Effector CD4-positive, alpha-beta T cell (primary cell): ENCODE data around the gene PGM3.

Experiments used
- DNase-seq: peaks from one replicate; pipeline ENCODE4 v3.0.0-alpha.2; 2020

Gene PGM3

DNA sequence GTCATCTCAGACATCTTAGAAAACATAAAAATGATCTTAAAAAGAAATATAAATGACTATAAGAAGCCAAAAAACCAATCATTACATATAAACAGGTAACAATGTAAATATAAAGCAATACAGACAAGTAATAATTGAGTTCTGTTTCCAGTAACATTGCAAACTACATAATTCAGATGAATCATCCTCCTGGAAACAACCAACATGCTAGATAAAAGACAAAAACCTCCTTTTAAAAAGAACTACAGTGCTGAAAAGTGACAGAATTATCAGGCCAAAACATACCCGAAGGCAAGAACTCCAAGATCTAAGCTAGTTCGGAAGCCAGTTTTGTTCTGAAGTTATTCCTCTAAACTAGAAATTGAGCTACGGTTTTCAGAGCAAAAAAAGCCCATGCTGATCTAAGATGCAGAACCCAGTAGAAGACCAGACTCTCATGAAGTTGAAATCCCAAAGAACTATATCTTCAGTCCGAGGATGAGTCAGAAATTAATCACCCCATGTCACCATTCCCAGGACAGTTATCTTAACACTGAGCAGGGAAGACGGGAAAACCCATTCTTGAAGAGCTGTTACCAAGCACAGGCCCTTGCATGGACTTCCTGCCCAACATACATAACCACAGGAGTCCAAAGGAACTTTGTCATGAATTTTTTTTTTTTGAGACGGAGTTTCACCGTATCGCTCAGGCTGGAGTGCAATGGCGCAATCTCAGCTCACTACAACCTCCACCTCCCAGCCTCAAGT, 9.8 kb downstream of the PGM3 start:
- DNase-seq = no peak

DNA sequence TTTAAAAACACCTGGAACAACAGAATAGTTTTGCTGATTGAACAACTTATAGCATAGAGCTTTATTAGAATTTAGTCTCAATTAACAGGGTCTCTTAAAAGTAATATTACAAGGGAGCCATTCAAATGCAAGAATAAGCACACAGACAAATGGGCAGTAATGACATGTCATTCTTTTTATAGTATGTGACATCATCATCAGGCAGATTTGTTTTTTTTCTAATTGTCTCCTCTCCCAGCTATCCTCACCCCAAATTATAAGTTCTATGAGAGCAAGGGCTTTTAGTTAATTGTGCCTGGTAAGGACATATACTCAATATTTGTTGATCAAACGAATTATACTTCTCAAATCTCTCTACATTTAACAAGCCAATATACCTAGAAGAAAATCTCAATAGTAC, 11.0 kb downstream of the PGM3 start:
- no peak for DNase-seq

DNA sequence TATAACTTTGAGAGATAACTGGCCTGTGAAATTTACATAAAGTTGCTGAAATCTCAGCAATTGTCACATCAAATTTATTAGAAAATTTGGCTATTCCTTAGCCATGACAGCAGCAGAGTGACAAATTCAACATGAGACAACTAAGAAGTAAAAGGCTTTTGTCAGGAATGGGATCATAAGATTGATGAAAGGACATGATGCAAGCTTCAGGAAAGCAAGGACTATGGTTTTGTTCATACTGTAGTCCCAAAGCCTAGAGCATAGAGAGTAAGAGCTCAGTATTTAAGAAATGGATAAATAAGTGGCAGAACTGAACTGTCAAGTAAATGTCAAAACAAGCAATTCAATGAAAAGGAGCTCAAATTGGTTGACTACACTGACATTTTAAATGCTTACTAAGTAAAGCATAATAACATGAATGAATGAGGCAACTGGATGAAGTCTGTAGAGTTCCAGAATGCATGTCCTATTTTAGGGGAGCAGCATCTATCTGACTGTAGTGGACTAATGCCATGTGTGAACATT, 12.6 kb downstream of the PGM3 start:
- no peak for DNase-seq

DNA sequence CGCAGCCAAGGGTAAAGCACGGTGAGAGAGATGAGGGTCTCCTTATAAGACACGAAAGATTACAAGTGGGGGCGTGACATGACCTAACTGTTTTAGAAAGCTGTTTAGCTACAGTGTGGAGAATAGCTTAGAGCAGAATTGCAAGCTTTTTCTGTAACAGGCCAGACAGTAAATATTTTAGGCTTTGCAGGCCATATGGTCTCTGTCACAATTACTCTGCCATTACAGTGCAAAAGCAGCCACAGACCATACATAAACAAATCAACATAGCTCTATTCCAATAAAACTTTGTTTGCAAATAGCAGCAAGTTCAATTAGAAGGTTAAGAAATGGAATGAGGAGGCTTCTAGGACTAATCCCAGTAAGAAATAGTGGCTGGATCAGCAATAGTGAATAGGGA, 16.8 kb downstream of the PGM3 start:
- DNase-seq = no peak

DNA sequence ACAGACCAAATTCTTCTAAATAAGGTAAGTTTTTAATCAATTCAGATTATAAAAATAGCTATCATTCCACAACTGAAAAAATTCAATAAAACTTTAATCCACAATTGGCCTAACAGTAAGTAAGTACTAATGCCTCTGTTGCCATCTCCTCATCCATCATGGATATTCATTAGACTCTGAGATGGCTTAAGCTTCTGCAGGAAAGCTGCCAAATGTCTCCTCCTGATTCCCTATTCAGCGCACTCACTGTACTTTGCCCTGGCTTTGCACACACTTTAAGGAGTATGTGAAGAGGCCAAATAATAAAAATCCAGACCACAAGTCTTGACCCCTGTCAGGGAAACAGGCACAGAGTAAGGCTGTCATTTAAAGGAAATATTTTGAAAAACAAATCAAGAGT, 23.6 kb downstream of the PGM3 start:
- DNase-seq = no peak

DNA sequence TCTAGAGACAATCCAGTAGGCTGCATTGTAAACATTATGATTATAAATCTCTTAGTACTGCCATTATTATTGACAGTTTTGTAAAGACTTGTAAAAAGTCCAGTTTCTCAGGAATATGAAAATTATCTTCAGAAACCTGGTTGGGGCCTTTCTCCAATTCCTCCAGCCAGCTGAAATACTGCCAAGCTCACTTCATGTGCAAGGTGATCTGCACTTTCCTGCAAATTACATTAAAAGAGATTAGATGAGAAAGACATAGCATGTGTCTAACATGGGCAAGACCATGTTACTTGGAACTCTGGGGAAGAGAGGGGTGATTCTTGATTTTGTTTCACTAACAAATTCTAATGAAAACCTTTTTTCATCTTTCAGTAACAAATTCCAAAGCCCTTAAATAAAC, 24.0 kb downstream of the PGM3 start:
- DNase-seq = no peak

DNA sequence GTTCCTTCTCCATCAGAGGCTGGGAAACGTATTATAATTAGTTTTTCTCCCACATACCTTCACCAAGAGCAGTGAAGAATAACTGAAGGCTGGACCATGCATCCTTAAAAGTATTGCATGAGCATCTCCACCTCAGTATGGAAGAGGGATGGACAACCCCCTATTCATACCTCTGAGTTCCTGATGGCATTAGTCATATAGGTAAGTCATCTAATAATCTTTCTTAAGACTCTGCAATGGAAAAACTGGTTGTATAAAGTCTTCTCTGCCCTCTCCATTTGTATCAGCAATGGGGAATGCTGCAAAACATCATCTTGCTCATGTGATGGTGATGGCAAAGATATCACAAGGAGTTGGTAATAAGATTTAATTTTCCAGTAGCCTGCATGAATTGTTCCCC, 24.5 kb downstream of the PGM3 start:
- DNase-seq = no peak

DNA sequence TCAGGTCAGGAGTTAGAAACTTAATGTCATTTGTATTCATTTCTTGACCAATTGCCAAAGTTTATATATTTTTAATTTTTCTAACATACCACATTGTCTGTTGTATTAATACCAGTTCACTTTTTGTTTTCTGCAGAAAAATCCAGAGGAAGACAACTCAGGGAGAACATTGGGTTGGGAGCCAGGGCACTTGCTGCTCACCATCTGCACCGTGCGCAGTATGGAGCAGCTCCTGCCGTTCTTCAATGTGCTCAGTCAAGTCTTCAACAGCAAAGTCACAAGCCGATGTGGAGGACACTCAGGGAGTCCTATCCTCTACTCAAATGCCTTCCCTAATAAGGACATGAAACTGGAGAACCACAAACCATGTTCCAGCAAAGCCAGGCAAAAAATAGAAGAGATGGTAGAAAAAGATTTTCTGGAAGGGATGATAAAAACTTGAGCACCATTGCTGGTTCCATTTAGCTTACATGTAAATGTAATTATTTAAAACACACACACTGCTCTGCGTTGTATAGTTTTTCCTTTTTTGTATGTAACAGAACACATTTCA, 25.3 kb downstream of the PGM3 start:
- no peak for DNase-seq

DNA sequence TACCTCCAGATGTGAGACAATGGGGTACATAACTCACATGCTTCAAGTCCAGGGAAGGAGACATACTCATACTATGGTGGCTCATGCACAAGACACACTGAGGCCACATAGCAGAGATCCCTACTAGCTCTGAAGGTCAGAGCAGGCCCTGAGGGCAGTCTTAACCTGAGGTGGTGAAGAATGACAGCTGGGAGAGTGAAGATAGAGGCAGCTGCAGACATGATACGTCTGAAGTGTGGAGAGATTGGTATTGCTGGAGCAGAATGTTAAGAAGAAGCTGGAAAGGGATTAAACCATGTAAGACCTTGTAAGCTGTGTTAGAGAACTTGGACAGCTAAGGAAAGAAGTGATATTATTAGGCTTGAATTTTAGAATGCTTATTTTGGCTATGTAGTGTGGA, 32.9 kb downstream of the PGM3 start:
- DNase-seq = no peak

DNA sequence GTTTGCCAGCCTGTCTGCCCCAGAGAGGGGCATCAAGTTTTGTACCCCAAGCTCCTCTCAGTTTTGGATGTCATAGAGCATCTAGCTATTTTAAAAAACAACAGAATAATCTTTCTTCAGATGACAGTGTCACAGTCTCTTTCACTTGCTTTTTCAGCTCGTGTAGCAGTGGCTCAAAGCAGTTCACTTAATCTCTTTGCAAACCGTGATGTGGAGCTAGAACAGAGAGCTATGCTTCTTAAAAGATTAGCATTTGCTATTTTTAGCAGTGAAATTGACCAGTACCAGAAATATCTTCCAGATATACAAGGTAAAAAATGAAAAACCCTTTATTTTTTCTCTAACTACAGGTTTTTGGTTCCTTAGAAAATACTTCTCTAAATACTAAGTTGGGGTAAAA, 37.3 kb downstream of the PGM3 start:
- no peak for DNase-seq

DNA sequence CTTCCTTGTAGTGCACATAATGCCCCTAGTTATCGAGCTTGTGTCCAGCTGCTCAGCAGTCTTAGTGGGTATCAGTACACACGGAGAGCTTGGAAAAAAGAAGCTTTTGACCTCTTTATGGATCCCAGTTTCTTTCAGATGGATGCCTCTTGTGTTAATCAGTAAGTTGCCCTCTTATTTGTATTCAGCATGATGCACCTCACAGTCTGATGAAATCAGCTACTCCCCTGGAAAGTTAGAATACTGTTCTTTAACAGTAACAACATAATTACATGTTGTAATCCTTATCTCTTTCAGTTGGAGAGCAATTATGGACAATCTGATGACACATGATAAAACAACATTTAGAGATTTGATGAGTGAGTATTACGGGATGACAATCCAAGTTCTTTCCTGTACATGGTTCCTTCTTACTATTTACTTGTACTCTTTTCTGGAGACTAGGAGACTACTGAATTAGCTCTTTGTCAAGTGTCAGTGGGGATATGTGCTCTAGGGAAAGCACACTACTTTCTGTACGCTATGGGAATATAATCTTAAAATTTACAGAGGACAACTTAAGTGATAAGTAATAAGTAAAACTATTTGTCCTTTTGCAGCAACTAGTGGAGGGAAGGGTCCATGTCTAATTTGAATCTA, 39.1 kb downstream of the PGM3 start:
- no peak for DNase-seq

DNA sequence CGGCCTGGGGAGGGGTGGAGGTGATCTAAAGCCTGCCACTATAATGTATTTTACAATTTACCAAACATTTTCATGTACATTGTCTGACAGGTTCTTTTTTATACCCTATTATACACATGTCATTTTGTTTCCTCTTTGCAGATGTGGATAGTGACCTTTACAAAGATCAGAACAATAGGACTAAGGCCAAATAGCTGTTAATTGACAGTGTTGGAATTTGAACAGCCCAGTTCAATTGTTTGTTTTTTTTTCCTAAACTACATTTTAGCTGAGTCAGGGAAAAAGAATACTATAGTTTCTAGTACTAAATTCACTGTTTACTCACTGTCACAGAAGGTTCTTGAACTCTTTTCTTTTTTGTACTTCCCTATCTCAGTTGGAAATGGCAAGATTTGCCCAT, 40.2 kb downstream of the PGM3 start:
- no peak for DNase-seq

DNA sequence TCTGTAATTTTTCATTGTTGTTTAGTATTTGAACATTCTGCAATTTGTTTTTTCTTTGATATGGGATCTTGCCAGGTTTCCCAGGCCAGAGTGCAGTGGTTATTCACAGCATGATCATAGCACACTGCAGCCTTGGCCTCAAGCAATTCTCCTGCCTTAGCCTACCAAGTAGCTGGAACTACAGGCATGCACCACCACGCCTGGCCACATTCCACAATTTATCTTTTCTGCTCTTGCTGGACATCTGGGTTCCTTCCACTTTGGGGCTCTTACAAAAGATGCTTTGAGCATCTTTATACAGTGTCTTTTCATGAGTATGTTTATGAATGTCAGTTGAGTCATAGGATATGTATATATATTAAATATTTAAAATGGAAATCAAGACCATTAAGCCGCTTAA, 42.0 kb downstream of the PGM3 start:
- DNase-seq = no peak

DNA sequence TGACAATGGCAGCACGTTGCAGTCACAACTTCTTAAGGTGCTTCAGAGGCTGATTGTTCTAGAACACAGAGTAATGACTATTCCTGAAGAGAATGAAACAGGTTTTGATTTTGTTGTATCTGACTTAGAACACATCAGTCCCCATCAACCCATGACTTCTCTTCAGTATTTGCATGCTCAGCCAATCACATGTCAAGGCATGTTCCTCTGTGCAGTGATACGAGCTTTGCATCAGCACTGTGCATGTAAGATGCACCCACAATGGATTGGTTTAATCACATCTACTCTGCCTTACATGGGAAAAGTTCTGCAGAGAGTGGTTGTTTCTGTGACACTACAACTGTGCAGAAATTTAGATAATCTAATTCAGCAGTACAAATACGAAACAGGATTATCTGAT, 54.3 kb downstream of the PGM3 start:
- no peak for DNase-seq

DNA sequence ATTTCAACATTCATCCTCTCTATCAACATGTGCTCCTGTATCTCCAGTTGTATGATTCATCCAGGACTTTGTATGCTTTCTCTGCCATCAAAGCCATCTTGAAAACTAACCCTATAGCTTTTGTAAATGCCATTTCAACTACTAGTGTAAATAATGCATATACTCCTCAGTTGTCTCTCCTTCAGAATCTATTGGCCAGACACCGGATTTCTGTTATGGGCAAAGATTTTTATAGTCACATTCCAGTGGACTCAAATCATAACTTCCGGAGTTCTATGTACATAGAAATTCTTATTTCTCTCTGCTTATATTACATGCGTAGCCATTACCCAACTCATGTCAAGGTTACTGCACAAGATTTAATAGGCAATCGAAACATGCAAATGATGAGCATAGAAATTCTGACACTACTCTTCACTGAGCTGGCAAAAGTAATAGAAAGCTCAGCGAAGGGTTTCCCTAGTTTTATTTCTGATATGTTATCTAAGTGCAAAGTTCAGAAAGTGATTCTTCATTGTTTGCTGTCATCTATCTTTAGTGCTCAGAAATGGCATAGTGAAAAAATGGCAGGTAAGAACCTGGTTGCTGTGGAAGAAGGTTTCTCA, 54.8 kb downstream of the PGM3 start:
- DNase-seq = no peak

DNA sequence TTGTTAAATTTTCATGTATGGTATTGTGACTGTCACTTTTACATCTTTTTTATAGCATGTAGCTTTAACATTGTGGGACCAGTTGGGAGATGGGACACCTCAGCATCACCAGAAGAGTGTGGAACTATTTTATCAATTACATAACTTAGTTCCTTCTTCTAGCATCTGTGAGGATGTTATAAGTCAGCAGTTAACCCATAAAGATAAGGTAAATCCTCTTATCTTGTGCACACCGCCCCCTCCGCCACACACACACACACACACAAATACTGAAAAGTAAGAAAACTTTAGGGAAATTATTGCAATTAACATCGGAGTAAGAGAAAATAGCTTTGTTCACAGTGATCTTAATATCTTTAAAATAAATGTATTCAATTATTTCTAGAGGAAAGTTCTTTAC, 60.9 kb downstream of the PGM3 start:
- DNase-seq = no peak

DNA sequence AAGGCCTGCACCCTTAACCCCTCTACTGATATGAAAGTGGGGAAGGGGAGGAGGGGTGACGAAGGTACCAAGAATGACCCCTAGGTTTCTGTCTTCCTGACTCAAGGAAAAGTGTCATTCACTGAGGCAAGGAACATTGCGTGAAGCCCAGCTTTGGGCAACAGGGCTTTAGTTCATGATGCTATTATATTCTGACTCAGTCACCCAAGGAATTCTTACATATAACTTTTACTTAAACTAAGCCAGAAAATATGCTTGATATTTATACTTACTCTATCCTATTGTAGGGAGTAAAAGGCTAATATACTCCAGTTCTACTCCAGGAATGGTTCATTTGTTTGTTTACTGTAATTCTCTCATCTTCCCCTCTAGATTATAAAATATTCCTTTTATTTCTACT, 65.1 kb downstream of the PGM3 start:
- no peak for DNase-seq

DNA sequence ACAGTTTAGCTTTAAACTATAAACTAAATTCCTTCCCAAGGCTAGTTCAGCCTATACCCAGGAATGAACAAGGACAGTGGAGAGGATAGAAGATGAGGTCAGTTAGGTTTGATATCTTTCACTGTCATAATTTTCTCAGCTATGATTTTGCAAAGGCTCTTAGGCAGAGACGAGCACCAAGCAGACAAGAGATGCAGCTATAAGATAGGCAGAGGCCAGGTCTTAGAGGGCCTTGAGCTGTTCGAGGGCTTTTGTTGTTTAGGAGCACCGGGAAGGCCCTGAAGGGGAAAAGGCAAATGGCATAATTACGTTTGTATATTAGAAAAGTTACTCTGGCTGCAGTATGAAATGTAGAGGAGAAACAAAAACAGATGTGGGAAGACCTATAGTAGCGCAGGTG, 65.8 kb downstream of the PGM3 start:
- no peak for DNase-seq

DNA sequence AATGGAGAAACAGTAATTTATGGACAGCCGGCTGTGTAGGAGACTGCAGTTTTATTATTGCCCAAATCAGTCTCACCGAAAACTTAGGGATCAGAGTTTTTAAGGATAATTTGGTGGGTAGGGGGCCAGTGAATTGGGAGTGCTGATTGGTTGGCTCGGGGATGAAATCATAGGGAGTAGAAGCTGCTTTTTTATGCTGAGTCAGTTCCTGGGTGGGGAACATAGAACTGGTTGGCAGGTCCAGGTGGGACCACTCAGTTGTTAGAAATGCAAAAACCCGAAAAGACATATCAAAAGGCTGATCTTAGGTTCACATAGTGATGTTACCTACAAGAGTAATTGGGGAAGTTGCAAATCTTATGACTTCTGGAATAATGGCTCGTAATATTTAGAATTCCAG, 66.3 kb downstream of the PGM3 start:
- no peak for DNase-seq

DNA sequence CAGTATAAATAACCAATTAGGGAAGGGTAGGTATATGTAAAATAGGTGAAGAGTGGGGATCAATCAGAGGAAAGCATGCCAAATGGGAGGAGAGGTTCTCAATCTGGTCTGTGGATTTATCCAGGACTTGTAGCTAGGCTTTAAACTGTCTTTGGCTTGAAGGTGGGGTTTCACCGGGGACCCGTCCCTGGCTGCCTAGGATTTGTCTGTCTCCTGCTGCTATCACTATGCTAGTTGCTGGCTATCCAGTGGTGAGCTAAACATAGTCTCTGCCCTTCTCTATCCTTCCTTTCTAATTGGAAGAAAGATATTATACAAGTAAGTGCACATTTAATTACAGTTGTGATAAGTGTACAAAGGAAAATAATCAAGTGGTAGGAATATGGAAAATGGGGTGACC, 66.8 kb downstream of the PGM3 start:
- DNase-seq = no peak

DNA sequence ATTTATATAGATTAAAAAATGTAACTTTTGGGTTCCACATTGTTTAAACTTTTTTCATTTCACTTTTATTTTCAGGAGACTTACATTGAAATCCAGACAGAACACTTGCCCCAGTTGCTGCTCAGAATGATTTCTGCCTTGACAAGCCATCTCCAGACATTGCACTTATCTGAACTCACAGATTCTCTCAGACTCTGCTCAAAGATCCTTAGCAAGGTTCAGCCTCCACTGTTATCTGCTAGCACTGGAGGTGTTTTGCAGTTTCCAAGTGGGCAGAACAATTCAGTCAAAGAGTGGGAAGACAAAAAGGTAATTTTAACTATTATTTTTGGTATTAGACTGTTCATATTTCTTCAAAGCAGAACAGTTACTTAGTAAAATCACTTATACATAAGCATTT, 67.6 kb downstream of the PGM3 start:
- no peak for DNase-seq

DNA sequence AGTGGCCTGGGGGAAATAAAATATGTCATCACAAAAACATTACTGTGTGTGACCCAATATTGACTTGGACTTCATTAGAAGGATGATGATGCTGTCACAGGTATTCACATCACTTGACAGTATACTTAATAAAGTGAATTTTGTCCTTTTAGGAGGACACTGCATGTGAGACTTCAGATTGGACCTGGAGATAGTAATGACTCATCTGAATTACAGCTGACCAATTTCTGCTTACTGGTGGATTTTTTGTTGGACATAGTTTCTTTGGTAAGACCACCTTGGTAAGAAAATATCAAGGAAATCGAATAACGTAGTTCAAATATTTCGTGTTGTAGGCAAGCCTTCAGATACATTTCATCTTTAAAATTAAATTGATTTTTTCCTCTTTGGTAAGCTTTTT, 68.5 kb downstream of the PGM3 start:
- no peak for DNase-seq

DNA sequence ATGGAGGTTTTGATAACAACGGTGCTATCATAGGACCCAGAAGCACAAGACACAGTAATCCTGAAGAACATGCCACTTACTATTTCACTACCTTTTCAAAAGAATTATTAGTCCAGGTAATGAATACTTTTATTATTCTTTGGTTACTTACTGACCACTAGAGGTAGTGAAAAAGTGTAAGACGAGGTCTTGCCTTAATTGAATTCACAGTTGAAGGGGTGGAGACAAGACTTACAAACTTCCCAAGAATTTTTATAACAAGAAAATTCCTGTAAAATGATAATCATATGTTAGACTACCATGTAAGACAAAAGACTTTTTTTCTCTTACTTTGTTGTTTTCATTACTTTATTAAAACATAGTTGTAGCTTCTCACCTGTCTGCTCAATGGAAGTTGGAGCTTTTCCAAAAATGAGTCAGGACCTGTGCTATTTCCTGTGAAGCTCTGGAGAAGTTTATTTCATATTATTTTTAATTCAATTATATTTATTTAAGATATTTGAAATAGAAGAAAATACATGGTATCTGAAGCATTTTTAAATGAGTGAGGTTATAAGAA, 73.2 kb downstream of the PGM3 start:
- DNase-seq = no peak

DNA sequence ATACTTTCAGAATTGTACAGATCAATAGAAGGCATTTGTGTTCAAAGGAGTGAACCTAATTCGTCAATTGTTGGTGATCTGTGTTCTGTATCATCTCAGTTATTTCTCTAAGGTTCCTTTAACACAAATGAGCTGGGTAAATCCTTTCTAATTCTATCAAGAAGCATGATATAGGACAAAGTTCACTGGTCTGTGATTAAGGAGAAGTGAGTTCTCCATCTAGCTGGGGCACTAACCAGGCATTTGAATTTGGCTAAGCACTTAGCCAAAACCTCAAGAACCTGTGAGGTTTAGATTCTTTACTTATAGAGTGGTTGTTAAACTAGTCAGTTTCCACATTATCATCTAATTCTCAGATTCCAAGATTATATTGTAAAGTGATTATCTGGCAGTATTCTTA, 75.3 kb downstream of the PGM3 start:
- DNase-seq = no peak
